T-helper 22 cell (primary cell): ENCODE data around the gene HSPA5.
"Not testable (repeated sequence)": the region's sequence is repeated elsewhere in the genome, so short reads cannot be mapped to it uniquely, and the experiment has no call there.

ENCODE experiments used
- DNase-seq: peaks from one replicate; pipeline ENCODE4 v3.0.0-alpha.2; 2020; ENCODE audit warnings: low read depth

HSPA5 gene

DNA sequence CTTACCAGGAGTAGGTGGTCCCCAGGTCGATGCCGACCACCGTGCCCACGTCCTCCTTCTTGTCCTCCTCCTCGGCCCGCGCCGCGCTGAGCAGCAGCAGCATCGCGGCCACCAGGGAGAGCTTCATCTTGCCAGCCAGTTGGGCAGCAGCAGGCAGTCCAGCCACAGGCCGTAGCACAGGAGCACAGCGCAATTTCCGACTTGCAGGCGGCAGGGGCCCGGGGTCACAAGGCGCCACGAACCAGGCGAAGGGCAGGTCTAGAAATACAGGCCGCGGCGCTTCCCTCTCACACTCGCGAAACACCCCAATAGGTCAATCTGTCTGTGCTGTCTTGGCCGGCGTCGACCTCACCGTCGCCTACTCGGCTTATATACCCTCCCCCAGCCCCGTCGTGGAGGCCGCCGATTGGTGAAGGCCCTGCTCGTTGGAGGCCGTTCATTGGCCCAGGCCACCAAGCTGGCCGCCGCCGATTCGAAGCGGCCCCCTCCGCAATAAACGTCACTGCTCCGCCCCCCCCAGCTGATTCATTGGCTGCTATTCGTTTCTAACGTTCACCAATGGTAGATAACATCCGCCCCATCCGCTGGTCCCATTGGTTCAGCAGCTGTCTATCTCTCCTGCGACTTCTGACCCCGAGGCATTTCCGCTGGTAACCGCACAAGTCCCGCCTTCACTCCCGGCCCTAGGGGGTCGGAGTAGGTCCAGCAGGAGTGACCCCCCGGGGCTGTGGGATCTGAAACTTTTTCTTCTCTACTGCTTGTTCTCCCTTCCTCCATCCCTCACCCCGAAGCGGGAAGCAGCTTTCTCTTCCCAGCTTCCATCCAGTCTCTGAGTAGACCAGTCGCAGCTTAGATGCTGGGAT is at the start of gene HSPA5:
HSPA5 (minus strand) TSS at position 344 of the 863 bp plus-strand sequence; CDS start at position 127, 217 bp downstream.
- peak; percentile 99 for DNase-seq

DNA sequence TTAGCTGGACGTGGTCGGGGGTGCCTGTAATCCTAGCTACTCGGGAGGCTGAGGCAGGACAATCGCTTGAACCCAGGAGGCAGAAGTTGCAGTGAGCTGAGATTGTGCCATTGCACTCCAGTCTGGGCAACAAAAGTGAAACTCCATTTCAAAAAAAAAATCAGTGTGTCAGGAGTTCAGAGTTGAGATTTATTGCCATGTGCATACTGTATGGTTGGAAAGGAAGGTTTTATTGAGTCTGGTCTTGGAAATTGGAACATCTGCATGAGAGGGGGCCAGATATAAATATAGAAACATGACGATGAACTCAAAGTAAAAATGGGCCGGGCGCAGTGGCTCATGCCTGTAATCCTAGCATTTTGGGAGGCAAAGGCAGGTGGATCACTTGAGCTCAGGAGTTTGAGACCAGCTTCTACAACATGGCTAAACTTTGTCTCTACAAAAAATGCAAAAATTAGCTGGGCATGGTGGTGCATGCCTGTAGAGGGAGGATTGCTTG is 45.8 kb upstream of the HSPA5 start:
- DNase-seq, result not testable (repeated sequence)

DNA sequence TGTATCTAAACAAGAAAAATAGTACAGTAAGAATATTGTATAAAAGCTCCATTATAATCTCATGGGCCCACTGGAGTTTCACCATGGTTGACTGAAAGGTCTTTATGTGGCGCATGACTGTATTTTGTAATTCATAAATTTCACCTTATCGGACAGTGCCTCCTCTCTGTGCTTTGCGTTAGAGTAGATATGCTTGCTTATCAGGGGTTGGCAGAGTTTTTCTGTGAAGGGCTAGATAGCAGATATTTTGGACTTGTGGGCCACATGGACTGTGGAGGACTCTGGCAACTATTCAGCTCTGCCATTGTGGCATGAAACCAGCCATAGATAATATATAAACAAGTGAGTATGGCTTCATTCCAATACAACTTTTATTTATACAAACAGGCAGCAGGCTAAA is 43.7 kb upstream of the HSPA5 start:
- DNase-seq, result no peak

DNA sequence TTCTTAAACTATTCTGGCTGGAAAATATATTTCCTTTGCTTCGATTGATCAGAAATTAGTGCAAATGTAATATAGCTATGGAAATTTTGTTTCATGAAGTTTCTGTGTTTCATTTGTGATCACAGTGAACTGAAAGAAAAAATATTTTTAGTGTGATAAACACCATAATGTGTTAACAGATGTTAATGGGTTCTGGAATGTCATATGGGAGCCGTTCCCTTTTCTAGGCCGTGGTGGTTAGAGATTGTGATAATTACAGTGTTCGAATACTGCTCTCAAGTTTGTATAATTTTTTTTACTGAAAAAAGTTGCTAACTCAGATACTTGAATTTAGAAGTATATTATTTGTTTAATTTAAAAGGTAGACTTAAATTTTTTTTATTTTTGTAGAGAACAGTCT is 39.8 kb upstream of the HSPA5 start:
- DNase-seq, result no peak

DNA sequence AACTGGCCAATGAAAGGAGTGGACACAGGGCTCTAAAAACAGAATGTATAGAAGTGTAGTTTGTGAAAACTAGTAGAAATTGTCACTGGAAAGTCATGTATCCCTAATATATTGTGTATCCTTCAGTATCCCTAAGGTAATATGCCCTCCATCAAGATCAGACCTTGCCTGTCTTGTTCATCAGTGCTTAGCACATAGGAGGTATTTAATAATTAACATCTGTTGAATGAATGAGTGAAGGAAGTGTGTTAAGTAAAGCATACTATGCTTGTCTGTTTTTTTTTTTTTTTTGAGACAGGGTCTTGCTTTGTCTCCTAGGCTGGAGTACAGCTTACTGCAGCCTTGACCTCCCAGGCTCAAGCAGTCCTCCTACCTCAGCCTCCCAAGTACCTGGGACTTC is 36.3 kb upstream of the HSPA5 start:
- DNase-seq, result no peak

DNA sequence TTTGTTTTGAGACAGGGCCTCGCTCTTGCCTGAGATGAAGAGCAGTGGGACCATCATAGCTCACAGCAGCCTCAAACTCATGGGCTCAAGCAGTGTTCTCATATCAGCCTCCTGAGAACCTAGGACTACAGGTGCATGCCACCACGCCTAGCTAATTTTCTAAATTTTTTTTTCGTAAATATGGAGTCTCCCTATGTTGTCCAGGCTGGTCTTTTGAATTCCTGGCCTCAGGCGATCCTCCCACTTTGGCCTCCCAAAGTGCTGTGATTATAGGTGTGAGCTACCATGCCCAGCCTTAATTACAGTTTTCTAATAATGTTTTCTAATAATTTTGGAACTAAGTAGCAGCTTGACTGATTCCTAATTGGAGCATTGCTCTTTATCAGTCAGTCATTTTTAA is 35.6 kb upstream of the HSPA5 start:
- no peak for DNase-seq

DNA sequence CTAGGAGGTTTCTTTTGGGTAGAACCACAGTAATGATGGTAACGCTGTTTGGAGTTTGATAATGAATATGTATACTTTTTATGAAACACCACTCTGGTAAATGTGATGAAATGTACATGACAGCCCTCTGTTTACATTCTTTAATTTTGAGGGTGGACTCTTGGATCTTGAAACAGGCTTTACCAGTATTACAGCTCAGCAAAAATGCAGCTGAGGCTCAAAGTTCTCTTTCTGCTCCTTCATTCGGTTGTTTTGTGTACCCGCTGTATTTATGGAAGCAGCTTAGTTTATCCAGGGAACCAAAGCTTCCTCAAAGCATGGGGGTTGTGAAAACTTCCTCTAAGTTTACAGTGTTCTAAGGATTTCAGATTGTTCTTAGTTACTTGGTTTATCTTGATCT is 31.6 kb upstream of the HSPA5 start:
- no peak for DNase-seq

DNA sequence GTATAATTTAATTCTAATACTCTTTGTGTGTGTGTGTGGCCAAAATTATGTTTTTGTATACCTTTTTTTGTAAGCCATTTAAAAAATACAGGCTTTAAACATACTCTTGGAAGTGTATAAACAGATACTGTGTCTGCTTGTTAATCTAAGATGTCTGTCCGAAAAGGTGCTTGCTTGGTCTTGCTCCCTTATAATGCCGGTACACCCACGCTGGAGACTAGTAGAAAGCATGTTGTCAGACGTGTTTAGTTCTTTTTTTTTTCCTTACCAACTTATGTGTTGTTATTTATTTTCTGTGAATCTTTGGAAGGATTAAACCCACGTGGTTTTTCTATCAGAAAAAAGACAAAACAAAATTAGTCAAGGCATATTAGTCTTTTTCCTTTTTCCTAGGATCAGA is 29.9 kb upstream of the HSPA5 start:
- DNase-seq, result no peak

DNA sequence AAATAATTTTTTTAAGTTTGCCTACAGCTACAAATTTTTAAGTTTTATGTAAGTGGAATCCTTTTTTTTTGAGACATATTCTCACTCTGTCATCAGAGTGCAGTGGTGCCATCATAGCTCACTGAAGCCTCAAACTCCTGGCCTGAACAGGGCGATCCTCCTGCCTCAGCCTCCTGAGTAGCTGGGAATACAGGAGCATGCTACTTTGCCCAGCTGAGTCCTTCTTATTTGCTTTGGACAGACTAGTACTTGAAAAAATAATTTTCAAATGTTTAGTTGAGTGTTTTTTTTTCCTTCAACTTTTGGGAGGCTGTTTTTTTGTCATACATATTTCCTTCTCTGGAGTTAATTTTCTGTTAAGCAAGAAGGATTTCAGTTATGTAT is 27.9 kb upstream of the HSPA5 start:
- DNase-seq, result no peak

DNA sequence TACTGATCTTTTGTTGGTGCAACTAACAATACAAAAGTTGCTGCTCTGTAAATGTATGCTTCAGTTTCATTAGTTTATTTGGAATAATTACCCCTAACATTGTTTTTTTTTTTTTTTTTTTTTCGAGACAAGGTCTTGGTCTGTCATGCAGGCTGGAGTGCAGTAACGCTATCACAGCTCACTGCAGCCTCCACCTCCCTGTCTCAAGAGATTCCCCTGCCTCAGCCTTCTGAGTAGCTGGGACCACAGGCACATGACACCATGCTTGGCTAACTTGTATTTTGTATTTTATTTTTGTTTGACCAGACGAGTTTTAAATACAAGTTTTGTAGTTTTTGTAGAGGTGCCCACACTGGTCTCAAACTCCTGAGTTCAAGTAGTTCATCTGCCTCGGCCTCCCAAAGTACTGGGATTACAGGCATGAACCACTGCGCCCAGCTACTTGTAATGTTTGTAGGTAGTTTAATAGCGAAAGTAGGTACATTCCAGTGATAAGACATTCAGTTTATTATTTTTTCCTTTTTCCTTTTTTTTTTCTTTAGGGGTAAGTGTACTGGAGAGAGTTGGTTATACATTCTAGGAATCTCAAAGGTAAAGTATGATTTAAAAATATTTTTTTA is 27.4 kb upstream of the HSPA5 start:
- DNase-seq, result no peak

DNA sequence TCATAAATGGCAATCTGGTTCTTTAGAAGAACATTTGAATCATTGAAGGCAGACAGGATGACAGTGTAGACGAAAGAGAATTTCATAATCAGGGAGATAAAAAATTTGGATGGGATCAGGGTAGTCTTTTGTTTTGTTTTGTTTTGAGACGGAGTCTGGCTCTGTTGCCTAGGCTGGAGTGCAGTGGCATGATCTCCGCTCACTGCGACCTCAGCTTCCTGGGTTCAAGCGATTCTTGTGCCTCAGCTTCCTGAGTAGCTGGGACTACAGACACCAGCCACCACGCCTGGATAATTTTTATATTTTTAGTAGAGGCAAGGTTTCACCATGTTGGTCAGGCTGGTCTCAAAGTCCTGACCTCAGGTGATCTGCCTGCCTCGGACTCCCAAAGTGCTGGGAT is 22.9 kb upstream of the HSPA5 start:
- peak; percentile 27 for DNase-seq

DNA sequence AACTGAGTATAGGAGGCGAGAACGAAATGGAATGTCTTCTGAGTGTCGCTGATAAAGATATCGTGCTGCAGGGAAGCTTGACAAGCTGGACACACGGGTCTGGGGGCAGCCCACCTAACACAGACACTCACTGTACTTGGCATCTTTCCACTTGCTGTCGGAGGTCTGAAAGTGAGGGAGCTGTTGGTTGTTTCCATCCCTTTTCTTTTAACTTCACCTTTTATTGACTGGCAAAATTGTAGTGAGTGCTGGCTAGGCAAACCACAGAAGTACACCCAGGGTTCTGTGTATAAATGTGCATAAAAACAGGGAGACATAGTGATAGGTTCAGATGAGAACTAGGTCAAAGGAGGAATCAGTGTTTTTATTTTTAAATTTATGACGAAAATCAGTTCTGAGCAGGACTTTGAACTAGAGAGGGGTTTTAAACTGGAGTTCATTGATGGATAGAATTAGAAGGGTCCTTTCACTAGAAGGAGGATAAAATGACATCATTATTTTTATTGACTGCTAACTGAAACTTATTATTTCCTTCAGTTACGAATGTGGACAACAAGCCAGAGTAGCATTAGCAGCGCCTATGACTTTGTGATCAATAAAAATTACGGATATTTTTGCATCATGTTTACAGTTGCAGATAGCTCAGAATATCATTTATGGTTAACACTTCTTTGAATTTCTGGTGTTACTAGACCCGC is 21.3 kb upstream of the HSPA5 start:
- no peak for DNase-seq

DNA sequence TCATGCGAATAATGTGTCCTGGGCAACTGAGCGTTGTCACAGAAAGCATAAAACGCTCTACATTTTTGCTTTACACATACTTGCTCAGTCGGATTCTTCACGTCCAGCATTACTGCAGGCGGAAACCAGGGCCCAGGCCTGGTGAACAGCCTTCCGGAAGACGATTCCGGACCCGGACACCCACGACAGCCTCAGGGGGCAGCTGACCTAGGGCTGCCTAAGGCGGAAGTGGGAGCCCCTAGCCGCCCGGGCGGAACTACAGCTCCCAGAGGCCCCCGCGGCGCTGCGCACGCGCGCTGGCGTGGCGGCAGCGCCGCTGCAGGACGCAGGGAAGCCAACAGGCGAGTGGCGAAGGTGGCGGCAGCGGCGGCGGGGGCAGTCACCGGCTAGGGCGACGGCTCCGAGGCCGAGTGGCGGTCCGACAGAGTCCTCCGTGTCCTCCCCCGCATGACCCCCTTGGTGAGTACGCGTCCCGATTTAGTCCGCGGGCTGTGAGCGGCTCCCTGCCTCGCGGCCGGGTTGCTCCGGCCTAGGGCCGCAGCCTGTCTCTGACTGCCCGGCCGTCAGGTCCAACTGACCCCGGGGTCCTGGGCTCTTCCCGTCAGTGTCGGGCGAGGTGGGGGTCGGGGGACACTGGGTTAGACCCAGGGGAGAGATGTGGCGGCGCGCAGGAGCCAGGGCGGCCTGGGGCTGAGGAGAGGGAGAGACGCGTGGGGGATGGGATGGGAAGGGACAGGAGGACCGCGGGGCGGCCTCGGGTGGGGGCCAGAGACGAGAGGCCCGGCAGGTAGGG is 20.6 kb upstream of the HSPA5 start, which contains the start of gene GAPVD1:
GAPVD1 (plus strand) TSS at position 326 of the 793 bp plus-strand sequence. CDS start 37,096 bp downstream, outside the sequence.
- peak; percentile 78 for DNase-seq

DNA sequence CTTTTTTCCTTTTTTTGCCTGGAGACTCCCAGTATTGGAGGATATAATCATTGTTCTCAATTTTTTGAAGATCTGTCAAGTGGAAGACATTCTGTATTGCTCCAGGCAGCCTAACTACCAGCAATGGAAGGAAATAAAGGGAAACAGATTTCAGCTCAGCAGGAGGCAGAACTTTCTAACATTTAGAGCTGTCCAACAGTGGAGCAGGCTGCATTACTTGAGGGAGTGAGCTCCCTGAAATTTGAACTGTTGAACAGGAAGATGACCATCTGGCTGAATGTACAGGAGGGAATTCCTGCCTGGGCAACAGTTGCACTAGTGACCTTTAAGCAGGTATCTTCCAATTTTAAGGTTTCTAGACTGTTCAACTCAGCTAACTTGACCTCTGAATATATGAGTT is 19.4 kb upstream of the HSPA5 start:
- no peak for DNase-seq

DNA sequence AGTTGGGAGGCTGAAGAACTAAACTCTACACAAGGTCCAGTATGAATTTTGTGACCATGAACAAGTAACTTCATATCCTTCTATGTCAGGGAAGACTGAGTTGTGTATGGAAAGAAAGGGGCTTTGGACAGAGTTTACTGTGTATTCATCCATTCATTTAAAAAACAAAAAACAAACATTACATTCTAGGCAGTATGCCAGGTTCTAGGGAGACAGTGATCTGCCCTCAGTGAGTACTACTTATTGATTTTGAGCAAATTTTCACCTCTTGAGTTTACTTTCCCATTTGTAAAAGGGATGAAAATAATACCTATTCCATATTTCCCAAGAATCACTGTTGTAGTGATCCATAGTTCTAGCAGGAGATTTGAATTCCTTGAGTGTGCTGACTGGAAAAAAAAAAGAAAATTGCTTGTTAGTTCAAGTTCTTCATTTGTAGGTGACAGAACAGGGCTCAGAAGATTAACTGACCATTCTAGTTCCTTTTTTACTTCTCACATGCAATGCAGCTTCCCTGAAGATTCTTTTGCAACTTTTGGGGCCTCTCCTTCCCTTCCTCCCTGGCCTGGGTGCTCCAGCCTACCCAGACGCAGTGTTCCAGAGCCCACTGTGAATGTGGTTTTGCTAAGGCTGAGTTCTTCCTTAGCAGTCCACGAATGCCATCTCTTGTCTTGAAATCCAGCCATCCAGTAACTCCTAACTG is 17.8 kb upstream of the HSPA5 start:
- no peak for DNase-seq

DNA sequence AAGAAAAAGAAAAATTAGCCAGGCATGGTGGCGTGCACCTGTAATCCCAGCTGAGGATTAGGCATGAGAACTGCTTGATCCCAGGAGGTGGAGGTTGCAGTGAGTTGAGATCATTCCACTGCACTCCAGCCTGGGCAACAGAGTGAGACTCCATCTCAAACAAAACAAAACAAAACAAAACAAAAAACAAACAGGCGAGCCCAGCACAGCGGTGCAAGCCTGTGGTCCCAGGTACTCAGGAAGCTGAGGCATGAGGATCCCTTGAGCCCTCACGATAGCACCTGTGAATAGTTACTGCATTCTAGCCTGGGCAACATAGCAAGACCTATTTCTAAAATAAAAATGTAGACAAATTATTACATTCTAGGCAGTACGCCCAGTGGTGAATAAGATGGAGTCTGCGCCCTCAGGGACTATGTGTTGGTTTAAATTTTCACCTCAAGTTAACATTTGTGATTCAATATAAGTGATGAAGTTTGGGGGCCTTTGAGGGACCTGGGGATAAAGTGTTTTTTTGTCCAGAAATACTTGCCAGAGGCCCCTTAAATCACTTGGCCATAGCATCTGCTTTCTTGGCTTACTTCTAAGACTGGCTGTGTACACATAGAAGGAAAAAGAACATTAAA is 17.1 kb upstream of the HSPA5 start:
- DNase-seq, result no peak

DNA sequence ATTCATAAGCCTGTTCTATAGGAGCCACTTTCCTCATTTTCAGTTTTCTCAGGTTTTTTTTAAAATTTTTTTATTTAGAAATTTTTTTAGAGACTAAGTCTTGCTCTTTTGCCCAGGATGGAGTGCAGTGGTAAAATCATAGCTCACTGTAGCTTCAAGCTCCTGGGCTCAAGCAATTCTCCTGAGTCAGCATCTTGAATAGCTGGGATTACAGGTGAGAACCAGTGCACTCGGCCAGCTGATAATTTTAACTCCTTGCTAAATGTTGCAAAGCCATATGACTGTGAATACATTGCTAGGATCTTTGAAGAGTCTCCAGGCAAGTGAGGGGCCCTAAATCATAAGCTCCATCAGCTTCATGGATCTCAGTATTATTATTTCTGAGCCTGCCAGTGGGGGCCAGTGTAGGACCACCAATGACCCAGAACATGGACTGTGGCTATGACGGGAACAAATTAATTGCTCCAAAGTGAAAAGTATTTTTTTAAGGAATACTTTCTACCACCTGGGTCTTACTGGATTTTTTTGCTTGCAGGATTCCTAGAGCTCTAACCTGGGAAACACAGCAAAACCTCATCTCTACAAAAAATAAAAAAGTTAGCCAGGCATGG is 14.7 kb upstream of the HSPA5 start:
- DNase-seq, result no peak

DNA sequence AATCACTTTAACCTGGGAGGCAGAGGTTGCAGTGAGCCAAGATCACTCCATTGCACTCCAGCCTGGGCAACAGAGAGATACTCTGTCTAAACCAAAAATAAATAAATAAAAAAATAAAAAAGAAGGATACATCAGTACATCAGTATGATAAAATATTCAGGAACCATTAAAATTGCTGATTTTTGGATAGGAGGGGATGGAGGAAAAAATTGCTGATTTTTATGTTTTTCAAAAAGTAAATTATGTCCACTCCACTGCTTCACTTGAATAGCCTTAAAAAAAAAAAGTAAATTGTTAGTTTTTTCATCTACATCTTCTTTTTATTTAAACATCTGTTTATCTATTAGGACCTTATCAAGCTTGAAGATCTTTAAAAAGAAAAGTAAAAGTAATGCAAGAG is 13.1 kb upstream of the HSPA5 start:
- DNase-seq, result no peak

DNA sequence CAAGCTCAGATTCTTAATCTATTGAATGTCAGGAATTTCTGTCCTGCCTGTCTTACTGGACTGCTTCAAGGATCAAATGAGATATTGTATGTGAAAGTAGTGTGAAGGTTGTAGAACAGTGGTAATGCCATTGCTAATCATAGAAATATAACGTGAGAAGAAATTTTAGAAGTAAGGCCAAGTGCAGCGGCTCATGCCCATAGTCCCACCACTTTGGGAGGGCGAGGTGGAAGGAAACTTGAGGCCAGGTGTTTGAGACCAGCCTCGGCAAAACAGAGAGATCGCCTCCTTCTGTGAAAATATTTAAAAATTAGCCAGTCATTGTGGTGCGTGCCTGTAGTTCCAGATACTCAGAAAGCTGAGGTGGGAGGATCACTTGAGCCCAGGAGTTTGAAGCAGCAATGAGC is 5.1 kb upstream of the HSPA5 start:
- DNase-seq, result no peak

DNA sequence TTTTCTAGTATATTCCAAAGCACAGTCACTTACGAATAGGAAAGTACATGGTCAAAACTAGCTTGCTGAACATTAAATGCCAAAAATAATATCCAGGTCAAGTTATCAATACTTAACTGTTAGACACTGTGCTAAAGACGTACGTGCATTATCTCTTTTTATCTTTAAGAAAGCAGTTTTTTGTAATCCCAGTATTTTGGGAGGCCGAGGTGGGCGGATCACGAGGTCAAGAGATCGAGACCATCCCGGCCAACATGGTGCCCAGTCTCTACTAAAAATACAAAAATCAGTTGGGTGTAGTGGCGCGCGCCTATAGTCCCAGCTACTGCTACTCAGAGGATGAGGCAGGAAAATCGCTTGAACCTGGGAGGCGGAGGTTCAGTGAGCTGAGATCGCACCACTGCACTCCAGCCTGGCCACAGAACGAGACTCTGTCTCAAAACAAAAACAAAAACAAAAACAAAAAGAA is 2.7 kb upstream of the HSPA5 start:
- no peak for DNase-seq
